Mucosa of descending colon (tissue), 3 donors: ENCODE results near the gene FNDC1. TPM values are rescaled to one million over a fixed set of nuclear protein-coding genes. Genes with fewer than 3 reads are reported as not detected.
"Not testable (repeated sequence)": the region's sequence is repeated elsewhere in the genome, so short reads cannot be mapped to it uniquely, and the experiment has no call there.

Experiments used
- ATAC-seq: fragments of 200-7000 bp; cut with Tn5 transposase; one replicate; pipeline ENCODE4 v1.9.1; 2020; ENCODE audit warnings: mild to moderate bottlenecking, moderate library complexity
- DNase-seq, 3 donors: peaks; one replicate each; pipeline ENCODE4 v3.0.0-alpha.2; 2020
- H3K36me3 ChIP-seq: fragments of 200-600 bp; one replicate; pipeline ENCODE4 v1.8.0; 2021; ENCODE audit warnings: low read depth, mild to moderate bottlenecking
- H3K4me1 ChIP-seq: fragments of 200-600 bp; one replicate; pipeline ENCODE4 v1.8.0; 2021; ENCODE audit warnings: low read depth, mild to moderate bottlenecking
- H3K4me3 ChIP-seq: fragments of 200-600 bp; one replicate; pipeline ENCODE4 v1.8.0; 2021; ENCODE audit warnings: mild to moderate bottlenecking
- H3K9me3 ChIP-seq: fragments of 200-600 bp; one replicate; pipeline ENCODE4 v1.8.0; 2021; ENCODE audit warnings: mild to moderate bottlenecking
- intact Hi-C, 2 donors: fragments of 100-400 bp; cut with DNase I in 1 of 2; cut with micrococcal nuclease in 1 of 2; formaldehyde crosslinking; loops; one replicate each; pipeline versions ENCODE4 v1.11.0 to v1.11.1; 2022; cut with DNase I, micrococcal nuclease
- total RNA-seq, 3 donors: library from RNA; stranded (reverse); fragmentation: NEBNext Ultra II Directional in 2 of 3; extraction: Animal tissue kit (Norgen Biotek cat#: 25700) in 2 of 3; gene quantifications; one replicate each; pipeline versions ENCODE4 v1.2.1 to v1.2.4, GENCODE V29; 2021 to 2023
- TF ChIP-seq, protein P1 (sequence below): fragments of 200-600 bp; IDR thresholded peaks from one replicate; pipeline ENCODE4 v1.8.0; 2022; ENCODE audit warnings: antibody characterized with exemption, mild to moderate bottlenecking
- donor health status: DM: no; HTN: no; CAD: no; lungs with moderate emphysema.
- donor health status: DM: no; HTN: no; CAD: no.
- donor health status: DM: no; HTN: yes; CAD: no.

FNDC1 gene
- total RNA-seq, 3 donors from 2014 or later, result 0.64 to 6.6 (median 0.89) TPM

DNA sequence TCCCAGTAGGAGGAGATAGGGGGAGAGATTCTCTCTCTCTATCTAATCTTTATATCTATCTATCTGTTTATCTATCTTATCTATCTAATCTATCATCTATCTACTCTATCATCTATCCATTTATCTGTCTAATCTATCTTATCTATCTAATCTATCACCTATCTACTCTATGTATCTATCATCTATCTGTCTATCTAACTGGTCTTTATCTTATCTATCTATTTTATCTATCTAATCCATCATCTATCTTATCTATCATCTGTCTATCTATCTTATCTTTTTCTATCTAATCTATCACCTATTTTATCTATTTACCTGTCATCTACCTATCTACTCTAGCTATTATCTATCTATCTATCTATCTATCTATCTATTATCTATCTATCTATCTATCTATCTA lies 109.4 kb downstream of the FNDC1 start:
- Histone ChIP-seq H3K9me3 (no peaks in the 10 kb centered on the region), H3K36me3 (no peaks in the 10 kb centered on the region), H3K4me1 (no peaks in the 10 kb centered on the region), H3K4me3 (no peak overlapping the region)
- intact Hi-C loops, result no loop called here
- ATAC-seq (no peak), DNase-seq (no peak)
- TF ChIP-seq, protein P1, sequence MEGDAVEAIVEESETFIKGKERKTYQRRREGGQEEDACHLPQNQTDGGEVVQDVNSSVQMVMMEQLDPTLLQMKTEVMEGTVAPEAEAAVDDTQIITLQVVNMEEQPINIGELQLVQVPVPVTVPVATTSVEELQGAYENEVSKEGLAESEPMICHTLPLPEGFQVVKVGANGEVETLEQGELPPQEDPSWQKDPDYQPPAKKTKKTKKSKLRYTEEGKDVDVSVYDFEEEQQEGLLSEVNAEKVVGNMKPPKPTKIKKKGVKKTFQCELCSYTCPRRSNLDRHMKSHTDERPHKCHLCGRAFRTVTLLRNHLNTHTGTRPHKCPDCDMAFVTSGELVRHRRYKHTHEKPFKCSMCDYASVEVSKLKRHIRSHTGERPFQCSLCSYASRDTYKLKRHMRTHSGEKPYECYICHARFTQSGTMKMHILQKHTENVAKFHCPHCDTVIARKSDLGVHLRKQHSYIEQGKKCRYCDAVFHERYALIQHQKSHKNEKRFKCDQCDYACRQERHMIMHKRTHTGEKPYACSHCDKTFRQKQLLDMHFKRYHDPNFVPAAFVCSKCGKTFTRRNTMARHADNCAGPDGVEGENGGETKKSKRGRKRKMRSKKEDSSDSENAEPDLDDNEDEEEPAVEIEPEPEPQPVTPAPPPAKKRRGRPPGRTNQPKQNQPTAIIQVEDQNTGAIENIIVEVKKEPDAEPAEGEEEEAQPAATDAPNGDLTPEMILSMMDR, result no peak

DNA sequence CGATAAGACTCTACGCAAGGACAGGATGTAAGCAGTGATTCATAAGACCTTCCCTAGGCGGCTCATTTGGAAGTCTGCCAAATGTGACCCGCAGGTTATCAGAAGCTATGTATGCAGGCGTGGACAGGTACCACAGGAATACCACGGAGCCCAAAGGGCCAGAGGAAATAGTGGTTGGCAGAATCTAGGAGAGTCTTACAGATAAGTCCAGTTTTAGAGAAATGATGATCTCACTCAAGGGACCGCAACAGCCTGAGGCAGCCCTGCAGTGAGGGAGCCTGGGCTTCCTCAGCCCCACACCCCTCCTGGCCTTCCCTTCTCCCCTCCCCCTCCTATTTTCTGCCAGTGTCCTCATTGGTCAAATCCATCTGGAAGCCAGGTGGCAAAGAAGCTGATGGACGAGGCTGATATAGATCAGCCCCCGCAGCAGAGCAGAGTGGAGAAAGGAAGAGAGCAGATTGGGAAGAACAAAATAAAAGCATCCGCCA lies 110.6 kb downstream of the FNDC1 start:
- no peak for DNase-seq
- Histone ChIP-seq H3K36me3 (no peaks in the 10 kb centered on the region), H3K4me3 (no peak overlapping the region), H3K4me1 (no peaks in the 10 kb centered on the region), H3K9me3 (no peaks in the 10 kb centered on the region)
- TF ChIP-seq, protein P1, result no peak
- no peak for ATAC-seq
- intact Hi-C loops, result no loop called here

DNA sequence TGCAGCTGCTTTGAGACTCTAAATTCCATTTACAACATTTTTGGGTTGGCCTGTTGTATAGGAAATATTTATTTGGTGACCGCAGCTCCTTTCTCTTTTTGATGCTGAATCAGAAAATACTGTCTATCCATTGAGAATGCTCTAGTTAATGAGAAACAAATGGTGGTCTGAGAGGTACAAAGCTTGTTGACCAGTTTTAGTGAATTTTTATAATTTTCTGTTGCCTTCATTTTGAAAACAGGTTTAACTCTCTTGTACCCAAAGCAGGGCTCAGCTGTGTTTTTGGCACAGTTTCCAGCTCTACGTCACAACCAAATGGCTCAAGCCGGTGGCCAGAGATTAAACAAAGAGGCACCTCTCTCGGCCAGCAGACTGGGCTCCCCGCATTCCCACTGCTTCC lies 113.2 kb downstream of the FNDC1 start:
- H3K36me3 ChIP-seq, result no peaks in the 10 kb centered on the region
- no peaks in the 10 kb centered on the region for H3K4me1 ChIP-seq
- H3K9me3 ChIP-seq, result no peaks in the 10 kb centered on the region
- ATAC-seq, result no peak
- DNase-seq, result no peak
- TF ChIP-seq, protein P1, result no peak
- no peak overlapping the region for H3K4me3 ChIP-seq
- intact Hi-C loops, result no loop called here

DNA sequence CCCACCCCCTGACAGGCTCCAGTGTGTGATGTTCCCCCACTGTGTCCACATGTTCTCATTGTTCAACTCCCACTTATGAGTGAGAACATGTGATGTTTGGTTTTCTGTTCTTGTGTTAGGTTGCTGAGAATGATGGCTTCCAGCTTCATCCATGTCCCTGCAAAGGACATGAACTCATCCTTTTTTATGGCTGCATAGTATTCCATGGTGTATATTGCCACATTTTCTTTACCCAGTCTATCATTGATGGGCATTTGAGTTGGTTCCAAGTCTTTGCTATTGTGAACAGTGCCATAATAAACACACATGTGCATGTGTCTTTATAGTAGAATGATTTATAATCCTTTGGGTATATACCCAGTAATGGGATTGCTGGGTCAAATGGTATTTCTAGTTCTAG lies 115.5 kb downstream of the FNDC1 start:
- H3K4me1 ChIP-seq, H3K9me3 ChIP-seq, ATAC-seq, H3K36me3 ChIP-seq, DNase-seq, H3K4me3 ChIP-seq, intact Hi-C loops: not testable (repeated sequence)

DNA sequence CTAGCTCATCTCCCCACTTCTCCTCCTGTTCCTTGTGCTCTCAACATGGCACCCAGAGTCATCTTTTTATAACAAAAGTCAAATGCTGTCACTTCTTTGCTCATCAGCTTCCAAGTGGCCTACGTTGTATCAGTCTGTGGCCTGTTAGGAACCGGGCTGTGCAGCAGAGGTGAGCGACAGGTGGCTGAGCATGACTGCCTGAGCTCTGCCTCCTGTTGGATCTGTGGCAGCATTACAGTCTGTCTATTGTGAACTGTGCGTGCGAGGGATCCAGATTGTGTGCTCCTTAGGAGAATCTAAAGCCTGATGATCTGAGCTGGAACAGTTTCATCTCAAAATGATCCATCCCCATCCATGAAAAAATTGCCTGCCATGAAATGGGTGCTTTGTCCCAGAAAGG lies 129.6 kb downstream of the FNDC1 start:
- no peaks in the 10 kb centered on the region for H3K9me3 ChIP-seq
- no peaks in the 10 kb centered on the region for H3K4me1 ChIP-seq
- intact Hi-C loops, result no loop called here
- DNase-seq (no peak), ATAC-seq (no peak)
- H3K36me3 ChIP-seq, result no peaks in the 10 kb centered on the region
- TF ChIP-seq, protein P1, result no peak
- H3K4me3 ChIP-seq, result no peak overlapping the region

DNA sequence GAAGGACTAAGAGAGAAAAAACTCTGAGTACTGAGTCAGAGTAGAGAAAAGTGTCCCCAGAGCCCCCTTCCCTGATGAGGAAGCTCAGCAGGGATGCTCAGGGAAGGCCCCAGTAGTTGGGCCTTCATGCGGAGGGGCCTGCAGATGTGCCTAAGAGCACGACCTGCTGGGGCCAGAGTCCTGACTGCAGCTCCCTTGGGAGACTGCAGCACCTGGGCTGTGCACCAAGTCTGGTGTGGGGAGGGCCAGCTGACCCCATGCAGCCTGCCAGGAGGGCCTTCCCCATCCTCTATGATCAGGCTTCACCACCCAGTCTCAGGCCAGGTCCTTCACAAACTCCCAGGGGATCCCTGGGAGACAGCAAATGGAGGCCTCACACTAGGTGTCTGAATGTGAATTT lies 130.4 kb downstream of the FNDC1 start:
- DNase-seq (no peak), ATAC-seq (no peak)
- Histone ChIP-seq H3K4me1 (no peaks in the 10 kb centered on the region), H3K36me3 (no peaks in the 10 kb centered on the region), H3K4me3 (no peak overlapping the region), H3K9me3 (no peaks in the 10 kb centered on the region)
- intact Hi-C loops, result no loop called here
- TF ChIP-seq, protein P1, result no peak
